Endothelial cell of umbilical vein (primary cell): ENCODE data around the gene KCNA2. TPM values are rescaled to one million over a fixed set of nuclear protein-coding genes. Genes with fewer than 3 reads are reported as not detected.

Experiments
- BruUV-seq: library from RNA; stranded (reverse); fragments of 400-500 nt; replicated peaks from 2 replicates; lab custom pipeline; 2021; lab: Mats Ljungman, UMichigan
- CTCF ChIA-PET: fragments of 300-600, 350-600 bp; sonication (Branson Sonifier 250); formaldehyde crosslinking; loops from one replicate; lab custom pipeline; 2021; ENCODE audit warnings: antibody characterized with exemption, inconsistent platforms; lab: Charles Lee
- POLR2A ChIA-PET: fragments of 300-600, 350-600 bp; sonication (Branson Sonifier 250); formaldehyde crosslinking; loops from one replicate; lab custom pipeline; 2021; ENCODE audit warnings: antibody characterized with exemption, inconsistent platforms; lab: Charles Lee
- DNase-seq: peaks from one replicate; pipeline ENCODE4 v3.0.0-alpha.2; 2011; ENCODE audit warnings: low read depth, low spot score
- FAIRE-seq: peaks from 2 replicates; lab custom pipeline; 2011; peaks lifted over from hg19 to GRCh38; lab: Jason Lieb, UNC
- H2AFZ ChIP-seq: 2 replicates; pipeline ENCODE4 v1.6.0; 2012; ENCODE audit warnings: low read depth, low read length, control low read depth, inconsistent platforms
- H3K27ac ChIP-seq: 2 replicates; pipeline ENCODE4 v1.5.1; 2011; ENCODE audit warnings: low read depth, mild to moderate bottlenecking, control low read depth, low read length, moderate library complexity; ENCODE audit not compliant: insufficient read depth
- H3K27me3 ChIP-seq, 2 experiments: 2 replicates each; pipeline versions ENCODE4 v1.6.0 to v1.6.1; 2011; ENCODE audit warnings: low read length in 2 of 2, mixed read lengths in 1 of 2; ENCODE audit not compliant: control insufficient read depth in 2 of 2, insufficient read depth in 2 of 2
- H3K36me3 ChIP-seq, 2 experiments: 2 replicates in 1 of 2; 3 replicates in 1 of 2; pipeline ENCODE4 v1.5.1; 2011; ENCODE audit warnings: low read length in 2 of 2, mild to moderate bottlenecking in 1 of 2, moderate library complexity in 1 of 2; ENCODE audit not compliant: control insufficient read depth in 2 of 2, insufficient read depth in 2 of 2; ENCODE audit errors: extremely low read depth in 1 of 2
- H3K4me1 ChIP-seq: 3 replicates; pipeline ENCODE4 v1.5.1; 2011; ENCODE audit warnings: mild to moderate bottlenecking, low read length; ENCODE audit not compliant: control insufficient read depth, insufficient read depth; ENCODE audit errors: extremely low read depth
- H3K4me2 ChIP-seq: 2 replicates; pipeline ENCODE4 v1.6.1; 2011; ENCODE audit warnings: low read length, control low read depth, mixed read lengths; ENCODE audit not compliant: insufficient read depth
- H3K4me3 ChIP-seq, 3 experiments: fragments of 200-600 bp in 1 of 3; sonication (generic), shearing (Covaris generic) in 1 of 3; replicated peaks in 1 of 3; 2 replicates each; pipeline ENCODE4 v1.5.1; 2011 to 2016; ENCODE audit warnings: control low read depth in 3 of 3, low read length in 3 of 3, mild to moderate bottlenecking in 2 of 3, inconsistent platforms in 1 of 3, low read depth in 1 of 3, moderate library complexity in 1 of 3; ENCODE audit not compliant: insufficient read depth in 1 of 3
- H3K79me2 ChIP-seq: 2 replicates; pipeline ENCODE4 v1.6.0; 2012; ENCODE audit warnings: low read length, inconsistent platforms; ENCODE audit not compliant: control insufficient read depth, insufficient read depth
- H3K9ac ChIP-seq: replicated peaks from 2 replicates; pipeline ENCODE3; 2011; ENCODE audit warnings: low read length, control low read depth; ENCODE audit not compliant: insufficient read depth; ENCODE audit errors: extremely low read depth
- H3K9me1 ChIP-seq: replicated peaks from 3 replicates; pipeline ENCODE4 v1.6.0; 2011; ENCODE audit warnings: mild to moderate bottlenecking, low read length; ENCODE audit not compliant: control insufficient read depth, insufficient read depth; ENCODE audit errors: extremely low read depth
- H3K9me3 ChIP-seq: replicated peaks from 2 replicates; pipeline ENCODE4 v1.5.1; 2012; ENCODE audit warnings: low read length, inconsistent platforms; ENCODE audit not compliant: control insufficient read depth, insufficient read depth
- H4K20me1 ChIP-seq: replicated peaks from 2 replicates; pipeline ENCODE3; 2011; ENCODE audit warnings: mild to moderate bottlenecking, low read length; ENCODE audit not compliant: control insufficient read depth, insufficient read depth; ENCODE audit errors: extremely low read depth
- EZH2 ChIP-seq: IDR thresholded peaks from 2 replicates; pipeline ENCODE4 v1.6.1; 2012; ENCODE audit warnings: borderline replicate concordance, low read depth, mild to moderate bottlenecking, moderate library complexity, low read length, inconsistent platforms; ENCODE audit not compliant: severe bottlenecking
- FOS ChIP-seq: IDR thresholded peaks from 2 replicates; pipeline ENCODE4 v1.6.1; 2011; ENCODE audit warnings: mild to moderate bottlenecking, low read length, moderate library complexity, borderline replicate concordance; ENCODE audit not compliant: insufficient read depth
- GATA2 ChIP-seq: IDR thresholded peaks from 2 replicates; pipeline ENCODE4 v1.7.0; 2011; ENCODE audit warnings: low read depth, mild to moderate bottlenecking, moderate library complexity, mixed read lengths, low read length; ENCODE audit not compliant: insufficient read length, insufficient read depth
- JUN ChIP-seq: IDR thresholded peaks from 2 replicates; pipeline ENCODE4 v1.6.1; 2011; ENCODE audit warnings: borderline replicate concordance, low read depth; ENCODE audit not compliant: insufficient read length, insufficient read depth
- MYC ChIP-seq: IDR thresholded peaks from one replicate; pipeline ENCODE4 v1.6.1; 2011; ENCODE audit warnings: mild to moderate bottlenecking, low read depth, low read length
- POLR2A ChIP-seq: IDR thresholded peaks from 2 replicates; pipeline ENCODE4 v1.6.1; 2012; ENCODE audit warnings: low read depth, mild to moderate bottlenecking, control low read depth, low read length
- POLR2AphosphoS5 ChIP-seq: IDR thresholded peaks from 2 replicates; pipeline ENCODE4 v1.6.1; 2012; ENCODE audit warnings: low read depth, mild to moderate bottlenecking, control low read depth, low read length, moderate library complexity; ENCODE audit not compliant: insufficient read depth
- dilution Hi-C: fragments of 300-500 bp; cut with MboI; formaldehyde crosslinking; loops from one replicate; pipeline ENCODE4 v1.15.0; 2019; ENCODE audit warnings: low sequenced_read_pairs; ENCODE audit not compliant: extremely low pct_ligation_motif_present
- intact Hi-C: fragments of 100-400 bp; cut with micrococcal nuclease; formaldehyde crosslinking; loops from one replicate; pipeline ENCODE4 v1.10.0; 2022
- polyA plus RNA-seq, 4 experiments: library from polyadenylated mRNA; depleted of rRNA in 3 of 4; stranded (reverse) in 3 of 4; unstranded in 1 of 4; fragments of >200 nt; gene quantifications; 2 replicates each; pipeline versions ENCODE4 v1.2.1 to v1.2.3, GENCODE V29; 2011 to 2012; ENCODE audit warnings: missing spikeins in 1 of 4
- total RNA-seq: library from RNA; stranded (reverse); gene quantifications from 2 replicates; pipeline ENCODE4 v1.2.3, GENCODE V29; 2021
- TF ChIP-seq, protein P1 (sequence below), 2 donors: IDR thresholded peaks; 1 replicate in 1 of 2; 2 replicates in 1 of 2; pipeline ENCODE4 v1.5.1; 2011; ENCODE audit warnings: low read length in 2 of 2, mild to moderate bottlenecking in 2 of 2, moderate library complexity in 2 of 2, control low read depth in 1 of 2, inconsistent platforms in 1 of 2, low read depth in 1 of 2; ENCODE audit not compliant: insufficient read depth in 1 of 2; ENCODE audit errors: extremely low read depth in 1 of 2
- TF ChIP-seq, protein P2 (sequence below): IDR thresholded peaks from 2 replicates; pipeline ENCODE4 v1.6.1; 2011; ENCODE audit not compliant: insufficient read depth, insufficient read length

The KCNA2 gene
- total and polyA plus RNA-seq, 2 donors (not counting 3 experiments of a cell fraction or from before 2014, with no cell fraction given): not detected

DNA sequence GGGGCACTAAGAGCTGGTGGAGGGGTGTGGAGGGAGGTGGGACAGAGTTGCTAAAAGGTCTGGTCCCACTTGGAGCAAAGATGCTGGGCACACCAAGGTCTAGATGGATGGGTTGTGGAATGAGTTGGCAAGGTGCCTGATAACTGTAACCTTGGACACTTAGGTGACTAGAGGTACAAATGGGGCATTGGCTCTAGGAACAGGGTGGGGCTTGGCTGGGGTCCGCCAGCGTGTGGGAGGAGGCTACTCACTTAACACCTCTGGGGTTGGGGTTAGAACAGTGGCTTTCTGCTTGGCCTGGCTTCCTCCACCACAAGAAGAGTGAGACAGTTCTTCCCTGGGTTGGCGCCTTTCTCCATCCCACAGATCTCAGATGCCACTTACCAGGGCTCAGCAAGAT is 17.2 kb downstream of the KCNA2 start:
- H2AFZ ChIP-seq: no peak overlapping the region
- POLR2A ChIA-PET: no interaction called here
- no peak overlapping the region for H3K27ac ChIP-seq
- no TSS peak for BruUV-seq
- TF ChIP-seq POLR2A (no peak), JUN (no peak), FOS (no peak), EZH2 (no peak), POLR2AphosphoS5 (no peak), MYC (no peak), GATA2 (no peak)
- TF ChIP-seq, protein P1, sequence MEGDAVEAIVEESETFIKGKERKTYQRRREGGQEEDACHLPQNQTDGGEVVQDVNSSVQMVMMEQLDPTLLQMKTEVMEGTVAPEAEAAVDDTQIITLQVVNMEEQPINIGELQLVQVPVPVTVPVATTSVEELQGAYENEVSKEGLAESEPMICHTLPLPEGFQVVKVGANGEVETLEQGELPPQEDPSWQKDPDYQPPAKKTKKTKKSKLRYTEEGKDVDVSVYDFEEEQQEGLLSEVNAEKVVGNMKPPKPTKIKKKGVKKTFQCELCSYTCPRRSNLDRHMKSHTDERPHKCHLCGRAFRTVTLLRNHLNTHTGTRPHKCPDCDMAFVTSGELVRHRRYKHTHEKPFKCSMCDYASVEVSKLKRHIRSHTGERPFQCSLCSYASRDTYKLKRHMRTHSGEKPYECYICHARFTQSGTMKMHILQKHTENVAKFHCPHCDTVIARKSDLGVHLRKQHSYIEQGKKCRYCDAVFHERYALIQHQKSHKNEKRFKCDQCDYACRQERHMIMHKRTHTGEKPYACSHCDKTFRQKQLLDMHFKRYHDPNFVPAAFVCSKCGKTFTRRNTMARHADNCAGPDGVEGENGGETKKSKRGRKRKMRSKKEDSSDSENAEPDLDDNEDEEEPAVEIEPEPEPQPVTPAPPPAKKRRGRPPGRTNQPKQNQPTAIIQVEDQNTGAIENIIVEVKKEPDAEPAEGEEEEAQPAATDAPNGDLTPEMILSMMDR (IDR thresholded peaks at IDR 0.05; ENCODE audit: extremely low read depth in 1 of 2, insufficient read depth in 1 of 2, low read depth in 1 of 2, low read length in 2 of 2): no peak
- TF ChIP-seq, protein P2, sequence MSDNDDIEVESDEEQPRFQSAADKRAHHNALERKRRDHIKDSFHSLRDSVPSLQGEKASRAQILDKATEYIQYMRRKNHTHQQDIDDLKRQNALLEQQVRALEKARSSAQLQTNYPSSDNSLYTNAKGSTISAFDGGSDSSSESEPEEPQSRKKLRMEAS: no peak
- intact Hi-C loops (no loop called here), dilution Hi-C loops (no loop called here)
- no peak overlapping the region for H3K9ac ChIP-seq
- no peak for FAIRE-seq
- H3K79me2 ChIP-seq: no peaks in the 10 kb centered on the region
- no peak overlapping the region for H3K4me3 ChIP-seq
- H3K4me2 ChIP-seq: no peak overlapping the region
- H3K27me3 ChIP-seq: no peaks in the 10 kb centered on the region
- no peaks in the 10 kb centered on the region for H3K9me3 ChIP-seq
- H3K4me1 ChIP-seq: no peaks in the 10 kb centered on the region
- H4K20me1 ChIP-seq: no peaks in the 10 kb centered on the region
- no peaks in the 10 kb centered on the region for H3K9me1 ChIP-seq
- H3K36me3 ChIP-seq: no peaks in the 10 kb centered on the region
- no peak for DNase-seq
- CTCF ChIA-PET: no interaction called here
